ENCODE results near the gene IL17RD. TPM values are rescaled to one million over a fixed set of nuclear protein-coding genes. Genes with fewer than 3 reads are reported as not detected.

IL17RD gene
- total RNA-seq, 1 experiment from 2014 or later = 31.7 TPM

- H4K20me1 ChIP-seq (ENCODE audit: control insufficient read depth, insufficient read depth, insufficient read length) = peaks cover 2% of the 10 kb centered on the region
- H4K91ac ChIP-seq (ENCODE audit: insufficient read length, low read depth, low read length) = no peak overlapping the region
- no peak overlapping the region for H2BK120ac ChIP-seq (ENCODE audit: low read depth, low read length, poor library complexity, severe bottlenecking)
- H3K79me1 ChIP-seq (ENCODE audit: insufficient read depth, low read depth, low read length, poor library complexity, severe bottlenecking) = no peaks in the 10 kb centered on the region
- TF ChIP-seq, protein P1, sequence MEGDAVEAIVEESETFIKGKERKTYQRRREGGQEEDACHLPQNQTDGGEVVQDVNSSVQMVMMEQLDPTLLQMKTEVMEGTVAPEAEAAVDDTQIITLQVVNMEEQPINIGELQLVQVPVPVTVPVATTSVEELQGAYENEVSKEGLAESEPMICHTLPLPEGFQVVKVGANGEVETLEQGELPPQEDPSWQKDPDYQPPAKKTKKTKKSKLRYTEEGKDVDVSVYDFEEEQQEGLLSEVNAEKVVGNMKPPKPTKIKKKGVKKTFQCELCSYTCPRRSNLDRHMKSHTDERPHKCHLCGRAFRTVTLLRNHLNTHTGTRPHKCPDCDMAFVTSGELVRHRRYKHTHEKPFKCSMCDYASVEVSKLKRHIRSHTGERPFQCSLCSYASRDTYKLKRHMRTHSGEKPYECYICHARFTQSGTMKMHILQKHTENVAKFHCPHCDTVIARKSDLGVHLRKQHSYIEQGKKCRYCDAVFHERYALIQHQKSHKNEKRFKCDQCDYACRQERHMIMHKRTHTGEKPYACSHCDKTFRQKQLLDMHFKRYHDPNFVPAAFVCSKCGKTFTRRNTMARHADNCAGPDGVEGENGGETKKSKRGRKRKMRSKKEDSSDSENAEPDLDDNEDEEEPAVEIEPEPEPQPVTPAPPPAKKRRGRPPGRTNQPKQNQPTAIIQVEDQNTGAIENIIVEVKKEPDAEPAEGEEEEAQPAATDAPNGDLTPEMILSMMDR (conservative IDR thresholded peaks at IDR 0.05) = no peak
- no peak overlapping the region for H3K14ac ChIP-seq (ENCODE audit: insufficient read depth, low read length)
- H3K27ac ChIP-seq (ENCODE audit: insufficient read length, low read depth, low read length) = no peak overlapping the region
- H3K56ac ChIP-seq (ENCODE audit: insufficient read length, low read depth, low read length) = no peak overlapping the region
- Mint-ChIP-seq H3K36me3 (ENCODE audit: insufficient read depth in 1 of 3, low read depth in 3 of 3) (no peaks in the 10 kb centered on the region; a peak in 2 of 7 replicates), H3K4me1 (peaks cover 3 to 14% of the 10 kb centered on the region in 2 experiments; a peak in 2 of 4 replicates), H3K27me3 (ENCODE audit: low read depth) (no peaks in the 10 kb centered on the region), H3K9me3 (no peaks in the 10 kb centered on the region), H3K4me3 (no peak overlapping the region), H3K27ac (no peak overlapping the region)
- H2BK15ac ChIP-seq (ENCODE audit: low read depth, low read length) = no peak overlapping the region
- H2AK5ac ChIP-seq (ENCODE audit: insufficient read length, low read length) = no peak overlapping the region
- H4K5ac ChIP-seq (ENCODE audit: insufficient read length, low read depth, low read length) = no peak overlapping the region
- no peak overlapping the region for H3K9ac ChIP-seq (ENCODE audit: extremely low read depth, insufficient read length, low read length)
- H2BK20ac ChIP-seq (ENCODE audit: low read depth, low read length, poor library complexity, severe bottlenecking) = peak overlapping the region; percentile 60
- H2BK12ac ChIP-seq (ENCODE audit: insufficient read length, low read depth, low read length) = no peak overlapping the region
- H2BK5ac ChIP-seq (ENCODE audit: insufficient read length, low read length) = no peak overlapping the region
- no peak overlapping the region for H2AFZ ChIP-seq (ENCODE audit: low read length)
- H3K27me3 ChIP-seq (ENCODE audit: insufficient read depth, low read length) = no peaks in the 10 kb centered on the region
- no peak overlapping the region for H4K8ac ChIP-seq (replicated peaks; ENCODE audit: insufficient read length, low read depth, low read length)
- H3K23ac ChIP-seq (ENCODE audit: insufficient read length, low read depth, low read length) = no peak overlapping the region
- no peak overlapping the region for H3K4me2 ChIP-seq (ENCODE audit: insufficient read depth, insufficient read length, low read length)
- no peaks in the 10 kb centered on the region for H3K9me3 ChIP-seq (ENCODE audit: control insufficient read depth, low read depth, low read length)
- no CpG with 5 or more reads among the region's 1 CpG for WGBS (ENCODE audit: extremely low coverage, insufficient read length, low lambda C conversion rate)
- no peak for DNase-seq
- no peaks in the 10 kb centered on the region for H3K4me1 ChIP-seq (ENCODE audit: insufficient read depth, low read length)
- H3K18ac ChIP-seq (ENCODE audit: insufficient read length, low read depth, low read length) = no peak overlapping the region
- H3T11ph ChIP-seq (ENCODE audit: low read length) = no peak overlapping the region
- H3K79me2 ChIP-seq (ENCODE audit: insufficient read depth, low read length) = no peaks in the 10 kb centered on the region
- H3K23me2 ChIP-seq (ENCODE audit: insufficient read length, low read depth, low read length, poor library complexity, severe bottlenecking) = no peaks in the 10 kb centered on the region
- no peak overlapping the region for H3K4ac ChIP-seq (ENCODE audit: low read depth, low read length)
These were observed 77.6 kb downstream of the IL17RD start for GRCh38 chr3:57087361-57088092.
